ENCODE results near the gene UBA52.
"Not testable (repeated sequence)": the region's sequence is repeated elsewhere in the genome, so short reads cannot be mapped to it uniquely, and the experiment has no call there.

Gene UBA52

DNA sequence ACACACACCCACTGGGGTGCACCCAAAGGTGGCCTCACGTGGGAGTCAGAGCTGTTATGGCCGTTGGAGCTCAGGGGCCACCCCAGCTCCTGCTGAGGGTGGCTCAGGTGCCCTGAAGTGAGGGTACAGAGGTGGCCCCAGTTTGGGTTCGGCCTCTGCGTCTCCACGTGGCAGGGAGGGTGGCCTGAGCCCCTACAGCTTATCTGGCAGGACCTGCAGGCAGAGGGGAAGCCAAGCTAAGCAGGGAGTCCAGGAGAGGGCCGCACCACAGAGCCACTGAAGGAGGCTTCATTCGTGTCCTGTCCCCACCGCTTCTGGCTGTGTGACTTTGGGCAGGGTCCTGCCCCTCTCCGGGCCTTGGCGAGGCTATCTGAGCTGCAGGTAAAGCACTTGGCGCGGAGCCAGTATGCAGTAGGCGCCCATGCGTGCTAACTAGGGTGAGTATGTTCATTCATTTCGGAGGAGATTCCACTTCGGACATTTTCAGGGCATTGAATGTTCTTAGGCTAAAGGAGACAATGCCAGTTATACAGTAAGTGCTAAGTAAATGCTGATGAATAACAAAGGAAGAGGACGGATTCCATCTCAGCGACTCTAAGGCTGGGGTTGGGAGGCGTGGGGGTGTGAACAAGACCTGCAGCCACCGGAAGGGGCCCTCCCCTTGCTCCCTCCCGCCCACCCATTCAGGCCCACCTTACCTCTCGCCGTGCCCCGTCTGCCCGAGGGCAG lies 21.9 kb downstream of the UBA52 start:
- DNase-seq, result no peak

DNA sequence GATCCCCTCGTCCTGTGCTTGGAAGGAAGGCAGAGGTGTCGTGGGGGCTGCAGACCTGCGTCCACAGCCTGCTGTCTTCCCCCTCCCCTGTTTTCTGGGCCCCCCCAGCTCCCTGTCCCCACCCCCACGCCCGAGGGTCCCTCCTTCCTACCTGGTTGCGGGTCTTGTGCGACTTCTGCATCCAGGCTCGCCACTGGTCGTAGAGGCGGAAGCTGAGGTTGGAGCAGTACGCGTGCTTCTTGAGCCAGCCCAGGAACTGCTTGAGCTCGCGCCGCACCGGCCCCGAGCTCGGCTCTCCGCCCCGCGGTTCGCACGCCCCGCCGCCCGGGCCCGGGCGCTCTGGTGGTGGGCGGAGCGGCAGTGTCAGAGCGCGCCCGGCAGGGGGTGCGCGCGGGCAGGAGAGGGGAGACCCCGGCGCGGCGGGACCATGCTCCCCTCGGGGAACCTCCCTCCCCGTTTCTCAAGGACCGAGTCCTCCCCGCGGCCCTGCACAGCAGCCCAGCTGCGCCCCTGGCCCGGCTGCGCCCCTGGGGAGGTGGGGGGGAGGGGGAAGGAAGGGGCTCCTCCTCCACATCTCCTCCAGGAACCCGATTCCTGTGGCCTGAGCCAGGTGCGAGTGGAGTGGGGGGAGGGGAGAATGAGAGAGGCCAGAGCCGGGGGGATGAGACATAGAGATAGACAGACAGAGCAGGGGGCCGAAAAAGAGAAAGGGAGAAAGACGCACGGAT lies 22.6 kb downstream of the UBA52 start:
- DNase-seq, result peak; percentile 19

DNA sequence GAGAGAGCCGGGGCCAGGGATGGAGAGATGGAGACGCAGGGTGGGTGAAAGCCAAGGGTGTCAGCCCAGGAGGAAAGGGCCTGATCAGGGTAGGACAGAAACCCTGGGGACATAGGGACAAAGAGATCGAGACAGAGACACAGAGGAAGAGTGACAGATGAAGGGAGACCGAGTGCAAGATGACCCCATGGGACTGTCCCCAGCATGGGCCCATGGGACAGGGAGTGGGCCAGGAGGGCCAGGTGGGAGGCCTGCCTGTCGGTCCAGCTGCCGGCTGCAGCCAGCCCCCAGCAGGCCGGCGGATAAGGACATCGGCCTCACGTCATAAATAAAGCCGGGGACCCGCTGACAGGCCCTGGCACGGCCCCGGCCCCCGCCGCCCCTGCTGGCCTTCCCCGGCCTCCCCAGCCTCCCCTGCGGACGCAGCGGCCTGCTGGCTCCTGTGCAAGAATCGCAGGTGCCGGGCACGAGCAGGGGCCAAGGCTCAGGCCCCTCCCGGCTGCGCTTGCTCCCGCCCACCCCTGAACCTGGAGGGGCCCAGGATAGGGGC lies 23.2 kb downstream of the UBA52 start:
- no peak for DNase-seq

DNA sequence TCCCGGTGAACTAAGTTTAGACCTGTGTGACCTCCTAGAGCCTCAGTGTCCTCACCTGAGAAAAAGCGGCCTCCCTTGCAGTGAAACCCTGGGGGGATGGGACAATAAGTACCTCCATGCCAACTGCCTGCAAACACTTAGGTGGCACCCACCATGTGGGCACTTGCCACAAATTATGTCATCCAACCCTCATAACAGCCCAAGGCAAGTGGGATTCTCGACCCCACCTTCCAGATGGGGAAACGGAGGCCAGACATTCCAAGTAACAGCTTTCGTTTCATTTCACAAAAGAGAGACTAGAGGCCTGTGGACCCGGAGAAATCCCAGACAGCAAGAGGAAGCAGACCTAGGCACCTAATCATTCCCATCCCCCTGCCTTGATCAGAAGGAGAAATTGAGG lies 23.8 kb downstream of the UBA52 start:
- DNase-seq, result no peak

DNA sequence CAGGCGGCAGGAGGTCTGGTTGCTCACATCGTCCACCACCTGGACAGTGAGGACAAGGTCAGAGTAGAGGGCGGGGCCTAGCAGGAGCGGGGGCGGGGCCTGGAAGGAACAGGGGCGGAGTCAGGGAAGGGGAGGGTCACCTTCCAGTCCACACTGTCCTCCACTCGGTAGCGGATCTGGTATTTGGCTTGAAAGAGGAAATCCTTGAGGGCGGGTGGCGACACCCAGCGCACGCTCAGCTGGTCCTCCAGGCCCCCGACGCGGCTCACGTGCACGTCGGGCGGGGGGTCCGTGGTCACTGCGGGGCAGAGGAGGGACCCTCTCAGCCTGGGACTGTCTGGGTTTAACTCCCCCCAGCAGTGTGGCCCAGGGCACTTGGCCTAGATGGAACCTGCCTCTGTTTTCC lies 25.1 kb downstream of the UBA52 start:
- no peak for DNase-seq

DNA sequence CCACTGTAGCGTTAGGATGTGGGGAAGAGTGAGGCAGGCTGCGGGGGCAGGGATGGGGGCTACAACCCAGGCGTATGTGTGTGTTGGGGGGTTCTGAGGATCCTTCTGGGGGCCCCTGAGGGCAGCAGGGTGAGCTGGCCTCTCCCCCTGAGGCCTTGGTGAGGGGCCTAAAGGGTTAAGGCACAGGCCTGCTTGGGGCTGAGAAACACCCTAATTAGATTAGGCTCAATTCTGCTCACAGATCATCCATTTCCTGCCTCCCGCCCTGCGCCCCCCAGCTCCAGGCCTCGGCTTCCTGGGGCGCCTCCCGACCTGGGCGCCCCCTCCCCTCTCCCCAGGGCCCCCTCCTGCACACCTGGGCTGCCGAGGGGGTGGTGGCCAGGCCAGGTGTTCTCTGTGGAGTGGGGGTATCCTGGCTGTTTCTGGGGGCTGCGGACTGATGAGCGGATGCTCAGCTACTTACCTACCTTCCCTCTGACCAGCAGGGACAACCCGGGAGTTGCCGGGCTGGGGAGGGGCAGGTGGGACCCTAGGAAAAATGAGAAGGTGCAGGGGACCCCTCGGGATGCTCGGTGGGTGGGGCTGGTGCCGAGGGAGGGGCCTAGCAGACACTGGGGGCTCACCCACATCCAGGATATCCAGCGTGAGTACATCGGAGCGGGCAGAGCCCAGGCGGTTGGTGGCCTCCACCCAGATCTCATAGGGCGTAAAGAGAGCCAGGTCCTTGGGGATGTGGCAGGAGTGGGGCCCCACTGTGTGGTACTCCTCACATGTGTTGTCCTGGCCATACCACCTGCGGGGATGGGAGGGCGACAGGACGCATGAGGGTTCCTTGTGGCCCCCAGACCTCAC lies 26.4 kb downstream of the UBA52 start:
- DNase-seq, result no peak

DNA sequence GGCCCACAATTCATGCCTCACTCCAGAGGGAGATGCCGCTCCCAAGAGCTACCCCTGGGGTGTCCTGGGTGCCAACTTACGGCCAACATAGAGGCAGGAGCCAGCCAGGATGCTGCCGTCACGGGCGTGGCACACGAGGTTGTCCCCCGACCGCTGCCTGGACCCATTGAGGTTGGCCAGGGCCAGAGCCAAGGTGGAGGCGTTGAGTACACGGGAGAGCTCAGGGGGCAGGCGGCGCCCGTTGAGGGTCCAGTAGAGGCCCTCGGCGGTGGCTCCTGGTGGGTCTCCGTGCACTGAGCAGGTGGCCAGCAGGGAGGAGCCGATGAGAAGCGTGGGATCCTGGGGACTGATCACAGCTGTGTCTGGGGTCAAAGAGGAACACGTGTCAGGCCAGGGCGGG lies 27.8 kb downstream of the UBA52 start:
- no peak for DNase-seq

DNA sequence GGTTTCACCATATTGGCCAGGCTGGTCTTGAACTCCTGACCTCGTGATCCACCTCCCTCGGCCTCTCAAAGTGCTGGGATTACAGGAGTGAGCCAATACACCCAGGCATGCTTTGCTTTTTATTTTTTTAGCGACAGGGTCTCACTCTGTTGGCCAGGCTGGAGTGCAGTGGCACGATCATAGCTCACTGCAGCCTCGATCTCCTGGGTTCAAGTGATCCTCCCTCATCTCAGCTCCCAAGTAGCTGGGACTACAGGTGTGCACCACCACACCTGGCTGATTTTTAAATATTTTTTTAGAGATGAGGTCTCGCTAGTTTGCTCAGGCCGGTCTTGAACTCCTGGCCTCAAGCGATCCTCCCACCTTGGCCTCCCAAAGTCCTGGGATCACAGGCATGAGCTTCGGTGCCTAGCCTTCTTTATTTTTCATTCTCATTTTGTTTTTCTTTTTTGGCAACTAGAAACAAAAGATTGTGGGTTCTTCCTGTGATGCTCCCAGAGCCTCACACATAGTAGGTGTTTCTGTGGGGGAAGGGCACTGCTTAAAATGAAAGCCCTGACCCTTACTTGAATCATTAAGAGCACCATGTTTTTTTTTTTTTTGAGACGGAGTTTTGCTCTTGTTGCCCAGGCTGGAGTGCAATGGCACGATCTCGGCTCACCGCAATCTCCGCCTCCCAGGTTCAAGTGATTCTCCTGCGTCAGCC lies 29.2 kb downstream of the UBA52 start:
- DNase-seq, result not testable (repeated sequence)

DNA sequence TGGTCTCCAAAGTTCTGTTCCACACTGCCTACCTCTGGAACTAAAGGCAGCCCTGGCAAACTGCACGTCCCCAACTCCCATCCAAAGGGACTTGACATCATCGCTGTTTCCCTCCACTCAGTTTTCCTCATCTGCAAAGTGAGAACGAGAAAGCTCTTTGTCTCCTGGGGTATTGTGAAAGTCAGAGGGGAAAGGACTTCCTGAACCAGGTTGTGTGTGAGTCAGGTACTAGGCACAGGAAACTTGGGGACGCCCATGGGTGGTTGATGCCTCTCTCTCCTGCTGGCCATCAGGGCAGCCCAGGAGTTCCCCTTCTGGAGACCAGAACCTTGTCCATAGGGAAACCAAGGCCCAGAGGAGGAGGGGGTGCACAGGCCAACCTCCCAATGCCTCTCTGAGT lies 30.2 kb downstream of the UBA52 start:
- DNase-seq, result no peak

DNA sequence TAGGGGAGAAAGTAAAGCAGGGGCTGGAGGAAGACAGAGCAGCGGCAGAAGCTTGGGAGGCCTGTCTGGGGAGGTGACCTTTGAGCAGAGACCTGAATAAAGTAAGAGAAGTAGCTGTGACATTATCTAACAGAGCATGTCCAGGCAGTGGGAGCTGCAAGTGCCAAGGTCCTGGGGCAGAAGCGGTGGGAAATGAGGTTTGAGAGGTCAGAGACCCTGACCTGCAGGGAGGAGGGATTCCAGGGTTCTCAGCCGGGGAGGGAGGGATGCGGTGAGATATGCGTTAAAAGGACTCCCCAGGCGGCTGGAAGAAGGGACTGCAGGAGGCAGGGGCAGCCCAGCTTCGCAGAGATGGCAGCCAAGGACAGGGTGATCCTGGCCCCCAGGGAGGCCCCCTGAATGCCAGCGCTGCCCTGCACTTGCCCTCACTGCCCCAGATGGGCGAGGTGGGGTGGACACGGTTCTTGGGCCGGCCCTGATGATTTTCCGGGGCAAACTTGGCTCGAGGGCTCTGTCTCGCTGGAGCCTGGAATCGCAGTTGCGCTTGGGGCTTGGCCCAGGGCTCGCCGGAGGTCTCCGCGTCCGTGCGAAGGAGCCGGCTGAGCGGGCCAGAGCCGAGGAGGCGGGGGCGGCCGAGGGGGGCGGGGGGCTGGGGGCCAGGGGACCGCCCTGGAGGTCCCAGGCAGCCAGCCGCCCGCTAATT lies 31.7 kb downstream of the UBA52 start:
- no peak for DNase-seq

DNA sequence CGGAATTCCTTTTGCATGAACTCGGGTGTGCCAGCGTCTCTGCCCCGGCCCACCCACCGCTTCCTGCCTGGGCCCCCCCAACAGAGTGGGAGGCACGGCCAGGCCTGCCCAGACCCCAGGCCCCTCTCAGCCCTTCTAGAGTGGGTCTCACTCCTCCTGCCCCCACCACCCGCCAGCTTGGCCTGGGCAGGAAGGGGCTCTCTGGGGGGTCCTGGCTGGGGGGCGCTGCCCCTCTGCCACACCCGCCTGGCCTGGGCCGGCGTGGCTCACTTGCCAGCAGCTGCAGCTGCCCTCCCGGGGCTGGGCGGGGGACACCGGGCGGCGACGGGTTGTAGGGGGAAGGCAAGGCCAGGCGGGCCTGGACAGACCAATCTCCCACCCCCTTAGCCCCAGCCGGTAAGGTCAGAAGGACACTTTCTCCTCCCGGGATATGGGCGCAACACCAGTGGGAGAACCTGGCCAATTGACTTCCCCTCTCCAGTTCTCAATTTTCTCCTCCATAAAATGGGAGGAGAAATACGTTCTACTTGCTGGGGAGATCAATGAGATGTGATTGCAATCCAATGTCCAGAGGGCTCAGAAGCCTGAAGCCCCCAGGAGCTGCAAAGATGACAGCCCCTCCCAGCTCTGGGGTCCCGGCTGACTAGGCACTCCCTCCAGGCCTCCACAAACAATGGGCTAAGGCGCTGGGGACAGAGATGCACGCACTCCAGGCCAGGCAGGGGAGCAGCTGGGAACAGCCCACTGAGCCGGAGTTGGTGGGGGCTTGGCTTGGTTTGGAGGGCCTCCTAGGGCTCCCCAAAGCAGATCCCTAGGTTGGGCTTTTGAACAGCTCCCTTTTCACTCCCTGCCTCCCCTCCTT lies 32.5 kb downstream of the UBA52 start:
- DNase-seq, result no peak

DNA sequence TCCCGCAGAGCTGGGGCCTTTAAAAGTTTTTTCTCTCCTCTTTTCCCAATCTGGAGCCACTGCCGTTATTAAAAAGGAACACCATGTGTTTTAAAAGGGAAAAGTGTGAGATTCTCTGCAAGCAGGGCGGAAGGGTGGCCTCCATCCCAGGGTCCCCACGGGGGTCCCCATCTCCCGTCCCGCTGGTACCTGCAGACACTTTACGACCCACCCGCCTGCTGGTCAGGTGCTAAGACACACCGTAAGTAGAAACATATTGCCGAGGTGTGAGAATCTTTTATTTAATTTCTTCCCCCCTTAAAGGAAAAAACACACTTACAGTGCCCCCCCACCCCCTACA lies 33.1 kb downstream of the UBA52 start:
- no peak for DNase-seq

DNA sequence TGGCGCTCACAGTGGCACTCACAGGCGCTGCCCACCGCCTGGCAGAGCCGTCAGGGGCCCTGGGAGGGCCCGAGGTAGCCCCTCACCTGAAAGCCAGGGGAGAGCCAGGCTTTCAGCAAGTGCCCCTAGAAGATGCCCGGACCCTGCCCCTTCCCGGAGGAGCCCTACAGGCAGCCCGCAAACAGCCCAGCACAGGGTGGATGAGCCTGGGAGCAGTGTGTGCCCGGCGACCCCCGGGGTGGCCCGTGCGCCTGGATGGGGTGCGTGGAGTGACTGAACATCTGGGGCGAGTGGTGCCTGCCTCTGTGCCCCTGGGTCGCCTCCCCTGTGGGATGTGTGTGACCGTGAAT lies 33.5 kb downstream of the UBA52 start:
- DNase-seq, result no peak

DNA sequence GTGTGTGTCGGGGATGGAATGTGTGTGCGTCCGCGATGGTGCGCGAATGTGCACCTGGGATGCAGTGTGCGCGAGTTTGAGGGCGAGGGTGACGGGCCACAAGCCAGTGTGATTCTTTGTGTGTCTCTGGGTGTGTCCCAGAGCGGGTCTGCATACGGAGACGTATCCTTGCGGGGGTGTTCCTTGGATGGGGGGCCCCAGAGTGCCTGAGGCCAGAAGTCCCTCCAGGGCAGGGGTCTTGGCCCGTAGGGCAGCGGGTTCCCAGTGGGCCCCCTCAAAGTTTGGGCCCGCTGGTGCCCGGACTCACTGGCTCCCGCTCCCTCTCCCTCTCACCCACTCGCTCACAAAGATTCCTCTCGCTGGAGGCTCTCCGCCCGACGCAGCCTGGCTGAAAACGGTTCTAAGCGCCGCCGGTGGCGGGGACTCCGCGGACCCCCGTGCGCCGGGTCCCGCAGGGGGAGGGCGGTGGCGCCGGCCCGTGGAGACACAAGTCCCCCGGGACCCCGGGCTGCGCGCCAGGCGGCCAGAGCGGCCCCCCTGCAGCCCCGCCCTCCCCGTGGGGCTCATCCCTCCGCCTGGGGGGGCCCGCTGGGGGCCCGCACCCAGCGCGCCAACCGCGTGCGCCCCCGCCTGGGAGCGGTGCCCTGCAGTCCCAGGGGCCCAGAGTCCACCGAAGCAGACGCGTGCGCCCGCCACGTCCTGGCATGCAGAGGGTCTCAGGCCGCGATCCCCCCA lies 34.1 kb downstream of the UBA52 start:
- no peak for DNase-seq

DNA sequence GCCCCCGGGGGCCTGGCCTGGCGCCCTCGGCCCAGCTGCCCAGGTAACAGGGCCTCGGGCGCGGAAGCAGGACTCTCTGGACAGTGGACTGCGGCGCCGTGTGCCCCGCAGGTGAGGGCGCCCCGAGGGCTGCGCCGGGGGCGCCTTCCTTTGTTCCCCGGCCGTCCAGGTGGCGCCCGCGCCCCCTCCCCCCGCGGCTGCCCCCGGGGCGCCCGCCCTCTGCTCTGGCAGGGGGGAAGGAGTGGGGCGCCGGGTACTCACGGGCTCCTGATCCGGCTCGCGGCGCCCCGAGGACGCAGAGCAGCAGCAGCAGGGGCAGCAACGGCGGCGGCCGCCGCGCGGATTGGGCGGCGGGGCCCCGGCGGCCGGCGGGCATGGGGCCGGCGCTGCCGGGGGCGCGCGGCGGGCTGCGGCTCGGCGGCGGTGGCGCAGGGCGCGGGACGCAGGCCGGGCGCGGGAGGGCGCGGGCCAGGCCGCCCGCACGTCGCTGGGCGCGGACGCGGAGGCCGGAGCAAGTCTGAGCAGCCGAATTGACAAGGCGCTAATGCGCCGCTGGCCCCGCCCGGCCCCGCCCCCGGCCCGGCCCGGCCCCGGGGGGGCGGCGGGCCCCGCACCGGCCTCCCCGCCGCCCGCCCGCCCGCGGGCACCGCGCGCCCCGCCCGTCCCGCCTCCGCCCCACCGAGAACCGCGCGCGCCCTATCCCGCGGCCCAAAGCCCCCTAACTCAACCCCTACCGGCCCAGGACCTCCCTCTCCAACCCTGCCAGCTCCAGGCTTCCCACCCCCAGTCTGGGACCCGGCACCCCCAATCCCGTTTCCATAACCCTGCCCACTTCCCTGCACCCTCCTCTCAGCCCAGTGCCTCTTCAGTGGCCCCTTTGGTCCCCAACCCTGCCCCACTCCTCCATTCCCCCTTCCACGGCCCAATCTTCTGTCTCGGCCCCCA lies 34.9 kb downstream of the UBA52 start, which contains the start of gene CRLF1:
Gene CRLF1 (minus strand): TSS at position 519 of the 945 bp plus-strand sequence. CDS start 143 bp downstream, at position 376.
- no peak for DNase-seq

DNA sequence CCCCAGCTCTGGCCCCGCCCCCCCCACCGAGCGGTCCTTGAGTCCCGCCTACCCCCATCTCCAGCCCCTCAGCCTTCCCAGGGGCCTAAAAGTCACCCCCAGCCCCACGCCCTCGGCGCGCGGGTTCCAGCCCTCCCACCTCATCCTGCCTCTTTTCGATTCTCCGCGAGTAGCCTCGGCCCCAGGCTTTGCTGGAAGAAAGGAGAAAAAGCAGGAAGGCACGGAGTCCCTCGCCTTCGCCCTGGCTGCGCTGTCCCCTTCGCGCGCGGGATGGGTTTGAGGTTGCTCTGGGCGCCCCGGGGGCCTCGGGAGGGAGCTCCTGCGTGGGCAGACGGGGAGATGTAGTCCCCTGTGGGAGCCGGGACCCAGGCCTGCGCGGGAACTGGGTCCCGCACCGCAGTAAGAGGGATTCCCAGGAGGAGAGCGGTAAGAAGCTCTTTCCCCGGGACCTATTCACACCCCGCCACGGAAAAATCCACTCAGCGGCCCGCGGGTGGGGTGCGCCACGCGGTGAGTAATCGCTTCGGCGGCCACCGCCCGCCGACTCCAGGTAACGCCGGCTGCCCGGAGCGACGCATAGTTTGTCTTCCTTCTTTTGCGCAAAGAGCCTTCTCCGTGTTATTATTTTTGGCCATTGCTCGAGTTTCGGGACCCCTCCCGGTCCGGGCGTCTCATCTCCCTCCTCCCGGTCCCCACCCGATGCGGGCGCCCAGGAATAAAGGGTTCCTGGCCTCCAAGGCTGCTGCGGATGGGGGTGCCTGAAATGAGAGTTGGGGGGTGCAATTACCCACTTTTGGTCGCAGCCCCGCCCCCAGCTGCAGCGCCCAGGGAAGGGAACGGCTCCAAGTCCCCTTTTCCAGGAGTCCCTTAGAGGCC lies 35.8 kb downstream of the UBA52 start:
- DNase-seq, result no peak

DNA sequence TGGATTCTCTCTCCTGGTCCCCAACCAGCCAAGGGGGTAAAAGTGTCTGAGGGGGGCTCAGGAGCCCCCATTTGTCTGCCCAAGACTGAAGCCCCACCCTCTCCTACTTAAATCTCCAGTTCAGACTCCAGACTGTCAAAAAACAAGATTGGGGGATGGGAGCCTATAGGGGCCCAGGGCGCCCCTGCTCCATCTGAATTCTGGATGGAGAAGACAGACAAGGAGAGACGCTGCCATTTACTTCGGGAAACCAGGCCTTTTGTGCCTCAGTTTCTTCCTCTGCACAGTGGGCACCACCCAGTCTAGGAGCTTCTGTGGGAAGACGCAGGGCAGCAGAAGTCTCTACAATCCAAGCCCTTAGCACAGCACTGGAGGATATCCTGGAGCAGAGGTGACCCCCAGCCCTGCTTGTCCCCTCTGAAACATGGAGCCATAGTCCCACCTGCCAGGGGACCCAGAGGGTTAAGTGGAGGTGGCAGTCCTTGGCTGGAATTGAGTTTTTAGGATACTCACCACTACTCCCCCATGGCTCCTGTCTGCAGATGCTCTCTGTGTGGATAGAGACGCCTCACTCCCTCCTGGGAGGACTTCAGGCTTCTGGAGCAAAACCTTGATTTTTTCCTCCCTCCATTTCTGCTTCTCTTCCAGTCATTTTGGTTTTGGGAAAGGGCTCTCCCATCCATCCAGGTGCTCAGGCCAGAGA lies 36.6 kb downstream of the UBA52 start:
- no peak for DNase-seq

Data from KG1 (cell line).